Kidney glomerular epithelial cell (primary cell): ENCODE data around the gene GSK3B.
"Not testable (repeated sequence)": the region's sequence is repeated elsewhere in the genome, so short reads cannot be mapped to it uniquely, and the experiment has no call there.

Source experiments
- DNase-seq: peaks from one replicate; lab custom pipeline; 2025; lab: John Stamatoyannopoulos, UW

The GSK3B gene

GRCh38 chr3:120004008-120004498 lies 90.2 kb downstream of the GSK3B start:
- not testable (repeated sequence) for DNase-seq

GRCh38 chr3:119998166-119998565 lies 96.1 kb downstream of the GSK3B start:
- DNase-seq: no peak

GRCh38 chr3:119990888-119991287 lies 103.4 kb downstream of the GSK3B start:
- DNase-seq: no peak

GRCh38 chr3:119989981-119990655 lies 104.1 kb downstream of the GSK3B start:
- DNase-seq: no peak

GRCh38 chr3:119986812-119987211 lies 107.4 kb downstream of the GSK3B start:
- not testable (repeated sequence) for DNase-seq

- no peak for DNase-seq
Observed at GRCh38 chr3:119981386-119981785, 112.9 kb downstream of the GSK3B start.

GRCh38 chr3:119978554-119979208 lies 115.6 kb downstream of the GSK3B start:
- no peak for DNase-seq

GRCh38 chr3:119977353-119977752 lies 116.9 kb downstream of the GSK3B start:
- DNase-seq: no peak

GRCh38 chr3:119976214-119976613 lies 118.0 kb downstream of the GSK3B start:
- DNase-seq: no peak

- no peak for DNase-seq
Observed at GRCh38 chr3:119974656-119975055, 119.6 kb downstream of the GSK3B start.

GRCh38 chr3:119973018-119973646 lies 121.1 kb downstream of the GSK3B start:
- DNase-seq: no peak

GRCh38 chr3:119969759-119970158 lies 124.5 kb downstream of the GSK3B start:
- no peak for DNase-seq

- DNase-seq: no peak
Observed at GRCh38 chr3:119967353-119968006, 126.8 kb downstream of the GSK3B start.

GRCh38 chr3:119965692-119966091 lies 128.6 kb downstream of the GSK3B start:
- no peak for DNase-seq

- no peak for DNase-seq
Observed at GRCh38 chr3:119964294-119964693, 130.0 kb downstream of the GSK3B start.

GRCh38 chr3:119955972-119956371 lies 138.3 kb downstream of the GSK3B start:
- DNase-seq: no peak

- no peak for DNase-seq
Observed at GRCh38 chr3:119950666-119951325, 143.5 kb downstream of the GSK3B start.

GRCh38 chr3:119945291-119945690 lies 149.0 kb downstream of the GSK3B start:
- no peak for DNase-seq

GRCh38 chr3:119944091-119944490 lies 150.2 kb downstream of the GSK3B start:
- no peak for DNase-seq

GRCh38 chr3:119939077-119939476 lies 155.2 kb downstream of the GSK3B start:
- no peak for DNase-seq

- no peak for DNase-seq
Observed at GRCh38 chr3:119937229-119937628, 157.0 kb downstream of the GSK3B start.

GRCh38 chr3:119934249-119934648 lies 160.0 kb downstream of the GSK3B start:
- DNase-seq: no peak
